Endothelial cell (in vitro differentiated cells): ENCODE measurements around the gene RPL4. TPM values are rescaled to one million over a fixed set of nuclear protein-coding genes. Genes with fewer than 3 reads are reported as not detected.
A peak's percentile ranks its signal among the peaks of the same experiment; 100 is the strongest.

Experiments used
- DNase-seq: peaks from one replicate; pipeline ENCODE4 v3.0.0; 2021; ENCODE audit warnings: low spot score
- H3K27ac Mint-ChIP-seq: one replicate; pipeline ENCODE4 v1.8.0; 2021; ENCODE audit warnings: mixed read lengths, inconsistent platforms; ENCODE audit not compliant: unreplicated experiment
- H3K27me3 Mint-ChIP-seq: one replicate; pipeline ENCODE4 v1.8.0; 2021; ENCODE audit warnings: mild to moderate bottlenecking, moderate library complexity, mixed read lengths, inconsistent platforms; ENCODE audit not compliant: unreplicated experiment
- H3K36me3 Mint-ChIP-seq: one replicate; pipeline ENCODE4 v1.8.0; 2021; ENCODE audit warnings: mild to moderate bottlenecking, low read depth, mixed read lengths, inconsistent platforms; ENCODE audit not compliant: unreplicated experiment
- H3K4me1 Mint-ChIP-seq: one replicate; pipeline ENCODE4 v1.8.0; 2021; ENCODE audit warnings: mild to moderate bottlenecking, mixed read lengths, inconsistent platforms; ENCODE audit not compliant: unreplicated experiment
- H3K4me3 Mint-ChIP-seq: one replicate; pipeline ENCODE4 v1.8.0; 2021; ENCODE audit warnings: mild to moderate bottlenecking, mixed read lengths, inconsistent platforms; ENCODE audit not compliant: unreplicated experiment
- H3K9me3 Mint-ChIP-seq: one replicate; pipeline ENCODE4 v1.8.0; 2021; ENCODE audit warnings: mixed read lengths, inconsistent platforms; ENCODE audit not compliant: unreplicated experiment
- CTCF ChIP-seq: fragments of 200-600 bp; sonication (generic); IDR thresholded peaks from one replicate; pipeline ENCODE4 v1.5.0; 2021; ENCODE audit warnings: antibody characterized with exemption; ENCODE audit not compliant: unreplicated experiment
- total RNA-seq: library from RNA; stranded (reverse); fragmentation: NEBNext Ultra II Directional; extraction: Animal tissue kit (Norgen Biotek cat#: 25700); gene quantifications from one replicate; pipeline ENCODE4 v1.2.1, GENCODE V29; 2021; ENCODE audit not compliant: unreplicated experiment

The RPL4 gene
- total RNA-seq, 1 donor from 2014 or later: 3,652 TPM

- Mint-ChIP-seq H3K9me3 (no peaks in the 10 kb centered on the region), H3K36me3 (peaks cover 47% of the 10 kb centered on the region), H3K4me3 (peak overlapping the region; percentile 80), H3K27me3 (peaks cover 15% of the 10 kb centered on the region), H3K4me1 (no peaks in the 10 kb centered on the region), H3K27ac (no peak overlapping the region)
- TF ChIP-seq CTCF: no peak
- no peak for DNase-seq
Measured at GRCh38 chr15:66483131-66483566, 21.5 kb downstream of the RPL4 start.

GRCh38 chr15:66482539-66482938, 22.1 kb downstream of the RPL4 start:
- H3K27me3 Mint-ChIP-seq: peaks cover 15% of the 10 kb centered on the region
- H3K27ac Mint-ChIP-seq: peak overlapping the region; percentile 27
- peaks cover 41% of the 10 kb centered on the region for H3K36me3 Mint-ChIP-seq
- TF ChIP-seq CTCF: no peak
- no peaks in the 10 kb centered on the region for H3K4me1 Mint-ChIP-seq
- H3K9me3 Mint-ChIP-seq: no peaks in the 10 kb centered on the region
- no peak for DNase-seq
- H3K4me3 Mint-ChIP-seq: peak overlapping the region; percentile 14

- H3K36me3 Mint-ChIP-seq: peaks cover 39% of the 10 kb centered on the region
- H3K9me3 Mint-ChIP-seq: no peaks in the 10 kb centered on the region
- no peak for DNase-seq
- H3K4me3 Mint-ChIP-seq: peak overlapping the region; percentile 47
- no peak overlapping the region for H3K27ac Mint-ChIP-seq
- H3K27me3 Mint-ChIP-seq: peaks cover 18% of the 10 kb centered on the region
- peaks cover 4% of the 10 kb centered on the region for H3K4me1 Mint-ChIP-seq
- TF ChIP-seq CTCF: no peak
Measured at GRCh38 chr15:66481107-66481856, 23.4 kb downstream of the RPL4 start.

GRCh38 chr15:66480267-66480666, 24.4 kb downstream of the RPL4 start:
- DNase-seq: no peak
- H3K36me3 Mint-ChIP-seq: peaks cover 48% of the 10 kb centered on the region
- peaks cover 17% of the 10 kb centered on the region for H3K27me3 Mint-ChIP-seq
- H3K27ac Mint-ChIP-seq: no peak overlapping the region
- peaks cover 14% of the 10 kb centered on the region for H3K4me1 Mint-ChIP-seq
- TF ChIP-seq CTCF: no peak
- H3K4me3 Mint-ChIP-seq: no peak overlapping the region
- H3K9me3 Mint-ChIP-seq: no peaks in the 10 kb centered on the region

GRCh38 chr15:66477011-66477410, 27.6 kb downstream of the RPL4 start:
- Mint-ChIP-seq H3K27ac (no peak overlapping the region), H3K4me1 (peaks cover 32% of the 10 kb centered on the region), H3K27me3 (peaks cover 11% of the 10 kb centered on the region), H3K36me3 (peaks cover 38% of the 10 kb centered on the region), H3K4me3 (no peak overlapping the region), H3K9me3 (no peaks in the 10 kb centered on the region)
- no peak for DNase-seq
- TF ChIP-seq CTCF: no peak
